ENCODE results near the gene SMPD2. TPM values are rescaled to one million over a fixed set of nuclear protein-coding genes. Genes with fewer than 3 reads are reported as not detected.
A peak's percentile ranks its signal among the peaks of the same experiment; 100 is the strongest.

The SMPD2 gene
- total RNA-seq, 3 donors from 2014 or later = 12.5 to 19.4 (median 15.6) TPM

DNA sequence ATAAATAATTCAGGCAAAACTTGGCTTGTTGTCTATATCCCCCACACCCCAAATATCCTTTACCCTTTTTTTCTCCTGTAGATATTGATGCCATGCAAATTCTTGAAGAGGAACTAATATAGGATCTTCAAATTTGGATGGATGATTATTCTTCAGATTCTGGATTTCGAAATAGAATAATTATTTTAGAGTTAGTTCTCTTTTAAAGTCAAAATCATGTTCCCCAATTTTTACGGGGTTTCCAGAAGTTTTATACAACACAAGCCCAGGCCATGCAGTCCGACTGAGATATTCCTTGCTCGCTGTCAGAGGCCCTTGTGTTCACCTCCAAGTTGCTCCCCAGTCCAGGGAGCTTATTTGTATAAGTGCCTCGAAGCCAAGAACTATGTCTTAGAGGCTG is 4.5 kb upstream of the SMPD2 start:
- ATAC-seq (no peak), DNase-seq (no peak)
- peaks cover 2% of the 10 kb centered on the region for H3K27me3 Mint-ChIP-seq (ENCODE audit: low read depth)
- H3K4me1 Mint-ChIP-seq (ENCODE audit: low read depth) = peaks cover 4% of the 10 kb centered on the region
- no peaks in the 10 kb centered on the region for H3K36me3 Mint-ChIP-seq (ENCODE audit: insufficient read depth)
- no peaks in the 10 kb centered on the region for H3K9me3 Mint-ChIP-seq
- no peak overlapping the region for H3K4me3 Mint-ChIP-seq

DNA sequence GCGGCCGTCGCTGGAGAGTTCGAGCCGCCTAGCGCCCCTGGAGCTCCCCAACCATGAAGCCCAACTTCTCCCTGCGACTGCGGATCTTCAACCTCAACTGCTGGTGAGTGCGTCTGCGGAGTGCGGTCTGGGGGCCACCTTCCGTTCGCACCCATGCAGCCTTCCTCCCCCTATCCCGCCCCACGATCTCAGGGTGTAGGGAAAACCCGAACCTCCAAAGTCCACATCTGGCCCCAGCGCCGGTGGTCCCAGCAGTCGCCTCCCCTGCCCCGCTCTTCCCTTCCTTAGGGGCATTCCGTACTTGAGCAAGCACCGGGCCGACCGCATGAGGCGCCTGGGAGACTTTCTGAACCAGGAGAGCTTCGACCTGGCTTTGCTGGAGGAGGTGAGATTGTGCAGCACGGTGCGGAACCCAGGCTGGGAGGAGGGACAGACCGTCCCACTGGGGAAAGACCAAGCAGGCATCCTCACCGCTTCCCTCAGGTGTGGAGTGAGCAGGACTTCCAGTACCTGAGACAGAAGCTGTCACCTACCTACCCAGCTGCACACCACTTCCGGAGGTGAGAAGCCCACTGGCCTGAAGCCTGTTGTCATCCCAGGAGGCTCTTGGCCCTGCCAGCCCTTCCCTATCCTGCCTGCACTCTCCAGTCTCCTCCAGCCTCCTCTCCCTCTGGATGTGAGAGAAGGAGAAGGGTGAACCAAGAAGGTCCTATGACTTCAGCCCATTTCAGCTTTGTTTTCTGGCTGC is 719 bp downstream of the SMPD2 start:
- peaks cover 5% of the 10 kb centered on the region for H3K36me3 Mint-ChIP-seq (ENCODE audit: insufficient read depth)
- ATAC-seq (peak; percentile 36 to 51), DNase-seq (peak; percentile 36)
- H3K9me3 Mint-ChIP-seq = no peaks in the 10 kb centered on the region
- H3K27me3 Mint-ChIP-seq (ENCODE audit: low read depth) = no peaks in the 10 kb centered on the region
- H3K4me3 Mint-ChIP-seq = peak overlapping the region; percentile 93
- peaks cover 26% of the 10 kb centered on the region for H3K4me1 Mint-ChIP-seq (ENCODE audit: low read depth)

DNA sequence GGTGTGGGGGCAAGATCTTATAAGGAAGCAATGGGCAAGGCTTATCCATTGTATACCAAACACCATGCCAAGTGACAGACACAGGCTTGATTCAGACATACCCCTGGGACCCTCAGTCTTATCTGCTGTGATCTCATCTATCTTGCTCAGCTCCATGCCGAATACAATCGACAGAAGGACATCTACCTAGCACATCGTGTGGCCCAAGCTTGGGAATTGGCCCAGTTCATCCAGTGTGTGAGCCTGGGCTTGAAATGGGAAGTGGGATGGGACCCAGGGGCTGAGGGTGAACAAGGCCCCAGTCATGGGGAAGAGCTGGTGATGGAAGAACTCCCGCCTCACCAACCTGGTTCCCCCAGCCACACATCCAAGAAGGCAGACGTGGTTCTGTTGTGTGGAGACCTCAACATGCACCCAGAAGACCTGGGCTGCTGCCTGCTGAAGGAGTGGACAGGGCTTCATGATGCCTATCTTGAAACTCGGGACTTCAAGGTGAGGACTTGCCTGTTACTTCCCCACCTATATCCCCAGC is 1.9 kb downstream of the SMPD2 start:
- Mint-ChIP-seq H3K27me3 (ENCODE audit: low read depth) (no peaks in the 10 kb centered on the region), H3K4me3 (peak overlapping the region; percentile 93), H3K36me3 (ENCODE audit: insufficient read depth) (peaks cover 8% of the 10 kb centered on the region), H3K9me3 (no peaks in the 10 kb centered on the region), H3K4me1 (ENCODE audit: low read depth) (peaks cover 28% of the 10 kb centered on the region)
- DNase-seq (no peak), ATAC-seq (no peak)

DNA sequence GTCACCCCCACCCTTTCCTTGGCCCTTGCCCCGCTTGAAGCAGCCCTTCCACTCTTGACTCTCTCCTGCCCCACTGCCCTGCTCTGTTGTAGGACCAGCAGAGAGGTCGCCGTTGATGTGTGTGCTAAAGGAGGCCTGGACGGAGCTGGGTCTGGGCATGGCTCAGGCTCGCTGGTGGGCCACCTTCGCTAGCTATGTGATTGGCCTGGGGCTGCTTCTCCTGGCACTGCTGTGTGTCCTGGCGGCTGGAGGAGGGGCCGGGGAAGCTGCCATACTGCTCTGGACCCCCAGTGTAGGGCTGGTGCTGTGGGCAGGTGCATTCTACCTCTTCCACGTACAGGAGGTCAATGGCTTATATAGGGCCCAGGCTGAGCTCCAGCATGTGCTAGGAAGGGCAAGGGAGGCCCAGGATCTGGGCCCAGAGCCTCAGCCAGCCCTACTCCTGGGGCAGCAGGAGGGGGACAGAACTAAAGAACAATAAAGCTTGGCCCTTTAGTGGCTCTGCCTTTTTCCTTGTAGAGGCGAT is 3.0 kb downstream of the SMPD2 start:
- Mint-ChIP-seq H3K36me3 (ENCODE audit: insufficient read depth) (peaks cover 8% of the 10 kb centered on the region), H3K4me1 (ENCODE audit: low read depth) (peaks cover 34% of the 10 kb centered on the region), H3K27me3 (ENCODE audit: low read depth) (no peaks in the 10 kb centered on the region), H3K4me3 (no peak overlapping the region), H3K9me3 (no peaks in the 10 kb centered on the region)
- ATAC-seq (no peak), DNase-seq (no peak)

DNA sequence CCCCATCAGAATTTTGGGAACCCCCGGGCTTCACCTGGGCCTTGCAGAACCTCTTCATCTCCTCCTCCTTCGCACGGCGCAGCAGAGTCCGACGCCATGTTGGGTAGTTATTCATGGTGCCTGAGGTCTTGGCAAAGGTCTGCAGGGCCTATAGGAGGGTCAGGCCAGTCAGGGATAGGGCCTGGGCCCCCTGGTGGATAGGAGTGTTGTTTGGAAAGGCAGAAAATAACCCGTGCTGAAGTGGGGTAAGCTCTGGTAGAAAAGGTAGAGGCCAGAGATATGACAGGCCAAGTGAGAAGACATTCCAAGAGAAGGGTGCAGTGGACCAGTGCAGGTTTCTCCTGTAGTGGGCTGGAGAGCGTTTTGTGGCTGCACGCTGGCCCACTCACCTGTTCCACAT is 4.9 kb downstream of the SMPD2 start:
- ATAC-seq = no peak
- peaks cover 44% of the 10 kb centered on the region for H3K4me1 Mint-ChIP-seq (ENCODE audit: low read depth)
- no peak overlapping the region for H3K4me3 Mint-ChIP-seq
- DNase-seq = no peak
- no peaks in the 10 kb centered on the region for H3K9me3 Mint-ChIP-seq
- no peaks in the 10 kb centered on the region for H3K27me3 Mint-ChIP-seq (ENCODE audit: low read depth)
- H3K36me3 Mint-ChIP-seq (ENCODE audit: insufficient read depth) = peaks cover 8% of the 10 kb centered on the region

DNA sequence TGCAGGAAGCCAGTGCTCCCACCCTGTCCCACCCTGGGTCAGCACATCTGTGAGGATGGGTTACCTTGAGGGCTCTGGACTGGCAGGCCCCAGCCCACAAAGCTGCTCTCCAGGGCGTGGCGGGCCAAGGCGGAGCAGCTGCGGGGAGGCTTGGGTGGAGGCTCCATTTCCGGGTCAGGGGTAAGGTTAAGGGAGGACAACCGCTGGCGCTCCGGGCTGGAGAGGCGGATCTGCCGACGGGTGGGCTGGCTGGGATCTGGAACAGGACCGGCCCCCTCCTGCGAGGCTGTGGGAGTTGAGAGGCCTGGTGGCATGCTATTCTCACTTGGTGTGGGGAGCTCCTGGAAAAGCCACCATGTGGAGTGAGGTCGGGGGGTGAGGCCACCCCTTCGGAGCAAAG is 5.5 kb downstream of the SMPD2 start:
- Mint-ChIP-seq H3K36me3 (ENCODE audit: insufficient read depth) (peaks cover 12% of the 10 kb centered on the region), H3K4me3 (no peak overlapping the region), H3K27me3 (ENCODE audit: low read depth) (no peaks in the 10 kb centered on the region), H3K9me3 (no peaks in the 10 kb centered on the region), H3K4me1 (ENCODE audit: low read depth) (peaks cover 50% of the 10 kb centered on the region)
- no peak for ATAC-seq
- DNase-seq = no peak

DNA sequence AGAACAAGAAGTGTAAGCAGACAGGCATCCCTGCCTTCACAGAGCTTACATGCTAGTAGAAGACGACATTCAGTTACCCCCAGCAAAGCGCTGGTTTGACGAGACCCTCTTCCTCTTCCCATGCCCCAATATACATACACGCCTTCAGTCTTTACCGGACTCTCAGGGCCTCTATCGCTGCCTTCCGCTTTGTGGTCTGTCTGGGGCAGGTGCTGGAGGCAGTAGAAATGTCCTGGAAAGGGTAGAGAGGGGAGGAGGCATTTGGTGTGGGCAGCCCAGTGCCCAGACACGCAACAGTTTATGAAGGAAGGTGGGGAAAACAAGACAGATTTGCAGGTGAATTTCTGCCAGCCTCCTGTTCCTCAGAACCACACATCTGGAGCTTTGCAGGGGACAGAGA is 6.0 kb downstream of the SMPD2 start:
- H3K27me3 Mint-ChIP-seq (ENCODE audit: low read depth) = no peaks in the 10 kb centered on the region
- ATAC-seq (no peak), DNase-seq (no peak)
- H3K36me3 Mint-ChIP-seq (ENCODE audit: insufficient read depth) = peaks cover 12% of the 10 kb centered on the region
- H3K9me3 Mint-ChIP-seq = no peaks in the 10 kb centered on the region
- no peak overlapping the region for H3K4me3 Mint-ChIP-seq
- peaks cover 46% of the 10 kb centered on the region for H3K4me1 Mint-ChIP-seq (ENCODE audit: low read depth)

DNA sequence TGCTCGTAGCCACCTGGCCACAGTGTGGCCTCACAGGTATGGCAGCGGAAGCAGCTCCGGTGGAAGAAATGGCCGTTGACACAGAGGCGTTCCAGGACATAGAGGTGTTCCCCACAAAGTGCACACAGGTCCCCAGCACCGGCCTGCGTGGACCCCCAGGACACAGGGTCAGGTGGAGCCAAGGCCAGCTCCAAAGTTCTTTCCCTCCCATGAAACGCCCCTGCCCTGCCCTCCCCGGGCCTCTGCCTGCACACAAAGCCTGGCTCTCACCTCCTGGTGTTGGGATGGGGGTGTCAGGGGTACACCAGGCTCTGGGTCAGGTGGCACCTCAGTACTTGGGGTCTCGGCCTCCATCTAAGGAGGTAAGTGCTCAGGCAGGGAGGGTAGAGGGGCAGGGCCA is 6.6 kb downstream of the SMPD2 start:
- DNase-seq (no peak), ATAC-seq (no peak)
- H3K36me3 Mint-ChIP-seq (ENCODE audit: insufficient read depth) = peaks cover 12% of the 10 kb centered on the region
- H3K27me3 Mint-ChIP-seq (ENCODE audit: low read depth) = no peaks in the 10 kb centered on the region
- no peaks in the 10 kb centered on the region for H3K9me3 Mint-ChIP-seq
- no peak overlapping the region for H3K4me3 Mint-ChIP-seq
- H3K4me1 Mint-ChIP-seq (ENCODE audit: low read depth) = peaks cover 43% of the 10 kb centered on the region

DNA sequence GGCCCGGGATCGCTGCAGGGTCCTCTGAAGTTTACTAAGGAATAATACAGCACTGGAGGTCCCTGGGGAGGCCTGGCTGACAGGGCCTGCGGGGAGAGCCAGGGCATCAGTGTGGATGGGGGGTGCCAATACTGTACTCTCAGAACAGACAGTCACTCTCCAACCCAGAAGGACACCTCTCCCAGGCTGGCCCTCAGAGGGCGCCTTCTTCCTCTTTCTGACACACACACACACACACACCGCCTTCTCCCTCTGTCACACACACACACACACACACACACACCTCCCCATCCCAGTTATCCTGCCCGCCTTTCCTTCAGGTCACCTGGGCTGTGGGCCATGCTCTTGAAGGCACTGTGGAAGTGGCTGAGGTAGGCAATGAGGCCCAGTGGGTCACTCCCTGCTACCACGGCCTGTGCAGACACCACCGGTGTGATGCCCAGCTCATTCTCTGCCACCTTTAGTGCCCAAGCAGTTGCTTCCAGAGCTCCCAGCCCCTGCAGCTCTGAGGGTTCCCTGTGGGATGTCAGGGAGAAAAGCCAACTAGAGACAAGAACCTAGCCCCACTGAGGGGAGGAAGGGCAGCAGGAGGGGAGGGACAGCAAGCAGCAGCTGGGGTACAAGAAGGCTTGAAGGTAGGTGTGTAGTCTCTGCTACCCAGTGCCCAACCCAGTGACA is 7.5 kb downstream of the SMPD2 start:
- no peak for DNase-seq
- Mint-ChIP-seq H3K36me3 (ENCODE audit: insufficient read depth) (peaks cover 10% of the 10 kb centered on the region), H3K9me3 (no peaks in the 10 kb centered on the region)

DNA sequence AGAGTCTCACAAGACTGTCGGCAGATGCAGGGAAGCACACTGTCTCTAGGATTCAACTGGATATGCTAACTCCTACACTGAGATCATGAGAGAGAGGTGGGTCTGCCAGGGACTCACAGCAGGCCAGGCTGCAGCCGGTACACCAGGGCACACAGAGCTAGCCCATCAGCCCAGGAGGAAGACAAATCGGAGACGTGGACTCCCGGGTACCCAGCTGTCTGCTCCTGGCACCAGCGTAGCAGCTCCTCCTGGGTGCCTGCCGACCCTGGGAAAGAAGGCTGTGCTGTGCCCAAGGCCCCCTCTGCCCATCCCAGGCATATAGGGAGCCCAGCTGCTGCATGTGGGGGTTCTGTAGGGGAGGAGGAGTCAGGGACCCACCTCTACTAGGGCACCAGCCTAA is 8.1 kb downstream of the SMPD2 start:
- ATAC-seq (no peak), DNase-seq (no peak)
- H3K36me3 Mint-ChIP-seq (ENCODE audit: insufficient read depth) = peaks cover 7% of the 10 kb centered on the region
- peaks cover 41% of the 10 kb centered on the region for H3K4me1 Mint-ChIP-seq (ENCODE audit: low read depth)
- no peaks in the 10 kb centered on the region for H3K9me3 Mint-ChIP-seq
- H3K27me3 Mint-ChIP-seq (ENCODE audit: low read depth) = no peaks in the 10 kb centered on the region
- no peak overlapping the region for H3K4me3 Mint-ChIP-seq

More for the DNA sequence above, 7.5 kb downstream of the SMPD2 start:
- peaks cover 40% of the 10 kb centered on the region for H3K4me1 Mint-ChIP-seq (ENCODE audit: low read depth)
- ATAC-seq = no peak
- H3K4me3 Mint-ChIP-seq = no peak overlapping the region
- no peaks in the 10 kb centered on the region for H3K27me3 Mint-ChIP-seq (ENCODE audit: low read depth)

DNA sequence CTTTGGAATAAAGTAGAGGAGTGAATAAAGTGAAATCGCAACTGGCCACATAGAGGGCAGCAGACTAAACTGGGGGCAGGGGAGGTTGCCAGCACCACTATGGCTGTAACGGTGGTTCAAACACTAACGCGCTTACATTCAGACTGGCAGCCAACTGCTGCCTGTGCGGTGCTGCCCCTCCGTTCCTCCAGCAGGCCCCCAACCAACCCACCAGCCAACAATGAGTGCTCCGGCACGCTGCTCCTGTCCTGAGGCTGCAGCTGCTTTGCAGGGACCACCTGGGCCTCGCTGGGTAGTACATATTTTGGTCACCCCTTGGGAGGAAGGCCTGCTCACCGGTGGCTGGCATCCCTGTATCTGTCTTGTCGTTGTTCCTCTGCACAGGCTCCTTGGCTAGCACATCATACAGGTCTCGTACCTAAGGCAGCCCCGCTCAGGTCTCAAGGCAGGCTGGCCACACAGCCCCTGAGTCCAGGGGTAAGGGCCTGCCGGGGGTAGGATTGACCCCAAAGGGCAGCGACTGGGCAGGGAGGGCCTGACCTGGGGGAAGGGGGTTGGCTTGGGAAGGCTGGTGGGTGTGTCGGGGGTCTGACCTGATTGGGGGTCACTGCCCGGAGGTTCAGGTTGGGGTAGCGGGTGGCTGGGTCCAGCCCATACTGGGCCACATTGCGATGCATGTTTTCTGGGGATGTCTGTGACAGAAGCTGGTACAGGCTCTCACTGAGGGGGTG is 8.7 kb downstream of the SMPD2 start:
- H3K4me3 Mint-ChIP-seq = no peak overlapping the region

DNA sequence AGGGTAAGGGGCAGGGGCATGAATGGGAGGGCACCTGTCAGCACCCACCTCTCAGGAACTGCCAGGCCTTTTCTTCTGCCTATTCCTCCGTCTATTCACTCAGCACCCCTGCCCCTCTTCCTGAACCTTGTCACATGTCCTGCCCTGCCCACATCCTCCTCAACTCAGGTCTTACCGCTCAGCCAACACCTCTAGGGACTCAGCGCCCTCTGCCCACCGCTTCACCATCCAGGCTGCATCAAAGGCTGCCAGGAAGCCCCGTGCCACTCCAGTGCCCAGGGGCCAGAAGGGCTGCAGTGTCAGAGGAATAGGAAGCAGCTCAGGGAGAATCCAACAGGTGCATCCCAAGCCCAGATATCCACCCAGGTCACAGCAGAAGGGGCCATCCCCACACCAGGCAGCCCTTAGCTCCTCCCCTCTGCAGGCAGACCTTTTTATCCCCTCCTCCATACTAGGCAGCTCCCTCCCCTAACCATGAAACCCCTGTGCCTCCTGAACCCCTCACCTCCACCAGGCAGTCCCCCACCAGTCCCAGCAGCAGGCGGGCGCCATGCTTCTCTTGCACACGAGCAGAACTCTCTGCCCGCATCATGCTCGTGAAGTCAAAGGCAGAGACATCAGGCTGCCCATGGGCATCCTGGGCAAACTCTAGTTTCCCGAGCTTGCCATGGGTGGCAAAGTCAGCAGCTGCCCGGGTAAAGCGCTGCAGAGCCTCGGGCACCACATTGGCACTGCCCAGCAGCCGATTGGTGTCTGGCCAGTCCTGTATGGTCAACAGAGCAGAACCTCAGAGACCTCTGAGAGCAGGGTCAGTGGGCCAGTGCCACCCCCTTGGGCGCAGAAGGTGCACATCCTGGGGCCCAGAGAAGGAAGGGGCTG is 9.5 kb downstream of the SMPD2 start:
- Mint-ChIP-seq H3K4me1 (ENCODE audit: low read depth) (peaks cover 52% of the 10 kb centered on the region), H3K4me3 (no peak overlapping the region), H3K36me3 (ENCODE audit: insufficient read depth) (peaks cover 7% of the 10 kb centered on the region), H3K27me3 (ENCODE audit: low read depth) (no peaks in the 10 kb centered on the region), H3K9me3 (no peaks in the 10 kb centered on the region)
- no peak for DNase-seq
- peak; percentile 20 to 26 for ATAC-seq

More for the DNA sequence above, 8.7 kb downstream of the SMPD2 start:
- H3K4me1 Mint-ChIP-seq (ENCODE audit: low read depth) = peaks cover 47% of the 10 kb centered on the region
- H3K9me3 Mint-ChIP-seq = no peaks in the 10 kb centered on the region
- DNase-seq (no peak), ATAC-seq (peak in 1 of 2 donors; percentile 2)
- H3K36me3 Mint-ChIP-seq (ENCODE audit: insufficient read depth) = peaks cover 7% of the 10 kb centered on the region
- H3K27me3 Mint-ChIP-seq (ENCODE audit: low read depth) = no peaks in the 10 kb centered on the region

DNA sequence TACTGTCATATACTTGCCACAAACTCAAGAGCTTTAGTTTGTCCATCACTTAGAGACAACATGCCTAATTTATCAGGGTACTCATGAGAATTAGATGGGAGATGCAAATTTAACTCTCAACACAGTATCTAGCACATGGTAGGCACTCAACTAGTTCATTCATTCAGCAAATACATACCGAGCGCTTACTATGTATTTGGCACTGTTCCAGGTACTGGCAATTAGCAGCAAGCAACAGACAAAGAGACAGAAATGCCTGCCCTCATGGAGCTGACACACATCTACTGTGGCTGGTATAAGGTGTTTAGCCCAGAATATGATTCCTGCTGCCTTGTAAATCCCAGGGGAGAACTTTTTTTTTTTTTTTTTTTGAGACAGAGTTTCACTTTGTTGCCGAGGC is 10.3 kb downstream of the SMPD2 start:
- Mint-ChIP-seq H3K4me1 (ENCODE audit: low read depth) (peaks cover 55% of the 10 kb centered on the region), H3K4me3 (no peak overlapping the region), H3K27me3 (ENCODE audit: low read depth) (no peaks in the 10 kb centered on the region), H3K36me3 (ENCODE audit: insufficient read depth) (peaks cover 7% of the 10 kb centered on the region), H3K9me3 (no peaks in the 10 kb centered on the region)
- ATAC-seq (no peak), DNase-seq (no peak)

Measured in activated T-cell treated with anti-CD3 and anti-CD28 coated beads, Interleukin-2, amount 50 U/mL, for 4 hours (primary cell).